Left ventricle myocardium inferior (tissue), 1 donor: ENCODE measurements around the gene CHST1. TPM values are rescaled to one million over a fixed set of nuclear protein-coding genes. Genes with fewer than 3 reads are reported as not detected.

Experiments used
- DNase-seq: peaks from one replicate; pipeline ENCODE4 v3.0.0-alpha.2; 2020
- H3K27ac ChIP-seq: fragments of 200-600 bp; replicated peaks from 2 replicates; pipeline ENCODE4 v1.8.0; 2021
- H3K27me3 ChIP-seq: fragments of 200-600 bp; 2 replicates; pipeline ENCODE4 v1.8.0; 2021; ENCODE audit warnings: low read depth
- H3K36me3 ChIP-seq: fragments of 200-600 bp; 2 replicates; pipeline ENCODE4 v1.8.0; 2021
- H3K4me1 ChIP-seq: fragments of 200-600 bp; 2 replicates; pipeline ENCODE4 v1.8.0; 2021
- H3K4me3 ChIP-seq: fragments of 200-600 bp; 2 replicates; pipeline ENCODE4 v1.8.0; 2021; ENCODE audit warnings: mild to moderate bottlenecking, moderate library complexity
- H3K9me3 ChIP-seq: fragments of 200-600 bp; replicated peaks from 2 replicates; pipeline ENCODE4 v1.8.0; 2021
- CTCF ChIP-seq: fragments of 200-600 bp; IDR thresholded peaks from 2 replicates; pipeline ENCODE4 v1.8.0; 2021; ENCODE audit warnings: antibody characterized with exemption, mild to moderate bottlenecking, borderline replicate concordance
- intact Hi-C: fragments of 100-400 bp; cut with micrococcal nuclease; formaldehyde crosslinking; loops from one replicate; pipeline ENCODE4 v1.11.0; 2022
- total RNA-seq: library from RNA; stranded (reverse); fragmentation: NEBNext Ultra II Directional; extraction: Animal tissue kit (Norgen Biotek cat#: 25700); gene quantifications from one replicate; pipeline ENCODE4 v1.2.1, GENCODE V29; 2021
- donor health status: DM: no; HTN: yes; CAD: no; lungs with severe emphysema.

The CHST1 gene
- total RNA-seq, 1 donor from 2014 or later: 2.9 TPM

- intact Hi-C loops: no loop called here
- no peak for DNase-seq
These were observed 15.8 kb downstream of the CHST1 start for GRCh38 chr11:45649544-45650165.

GRCh38 chr11:45648931-45649330, 16.5 kb downstream of the CHST1 start:
- DNase-seq: no peak
- peaks cover 8% of the 10 kb centered on the region for H3K36me3 ChIP-seq
- H3K27ac ChIP-seq: no peak overlapping the region
- H3K9me3 ChIP-seq: no peaks in the 10 kb centered on the region
- peaks cover 46% of the 10 kb centered on the region for H3K27me3 ChIP-seq
- H3K4me3 ChIP-seq: no peak overlapping the region
- peaks cover 9% of the 10 kb centered on the region for H3K4me1 ChIP-seq
- intact Hi-C loops: no loop called here
- no peak for TF ChIP-seq CTCF

More at GRCh38 chr11:45649544-45650165, 15.8 kb downstream of the CHST1 start:
- no peak overlapping the region for H3K27ac ChIP-seq
- peaks cover 46% of the 10 kb centered on the region for H3K27me3 ChIP-seq
- H3K4me1 ChIP-seq: peaks cover 13% of the 10 kb centered on the region
- peaks cover 8% of the 10 kb centered on the region for H3K36me3 ChIP-seq
- TF ChIP-seq CTCF: no peak
- H3K9me3 ChIP-seq: no peaks in the 10 kb centered on the region
- no peak overlapping the region for H3K4me3 ChIP-seq

- H3K36me3 ChIP-seq: peaks cover 8% of the 10 kb centered on the region
- intact Hi-C loops: no loop called here
- no peak for TF ChIP-seq CTCF
- H3K4me3 ChIP-seq: no peak overlapping the region
- no peak for DNase-seq
- H3K27me3 ChIP-seq: peaks cover 56% of the 10 kb centered on the region
- H3K9me3 ChIP-seq: no peaks in the 10 kb centered on the region
- peaks cover 15% of the 10 kb centered on the region for H3K4me1 ChIP-seq
- no peak overlapping the region for H3K27ac ChIP-seq
These were observed 17.6 kb downstream of the CHST1 start for GRCh38 chr11:45647786-45648185.

- intact Hi-C loops: no loop called here
- Histone ChIP-seq H3K27me3 (peaks cover 56% of the 10 kb centered on the region), H3K9me3 (no peaks in the 10 kb centered on the region), H3K4me3 (no peak overlapping the region), H3K4me1 (peaks cover 17% of the 10 kb centered on the region), H3K36me3 (peaks cover 8% of the 10 kb centered on the region), H3K27ac (no peak overlapping the region)
- DNase-seq: no peak
- TF ChIP-seq CTCF: no peak
These were observed 18.1 kb downstream of the CHST1 start for GRCh38 chr11:45647329-45647728.

GRCh38 chr11:45646275-45646927, 19.0 kb downstream of the CHST1 start:
- Histone ChIP-seq H3K36me3 (peaks cover 8% of the 10 kb centered on the region), H3K27ac (no peak overlapping the region), H3K9me3 (no peaks in the 10 kb centered on the region), H3K27me3 (peaks cover 56% of the 10 kb centered on the region), H3K4me1 (peaks cover 22% of the 10 kb centered on the region), H3K4me3 (no peak overlapping the region)
- intact Hi-C loops: no loop called here
- no peak for TF ChIP-seq CTCF
- no peak for DNase-seq
